IPS-11a (cell line): ENCODE measurements around the gene CDHR2.
A peak's percentile ranks its signal among the peaks of the same experiment; 100 is the strongest.

Experiments
- H3K4me3 ChIP-seq: one replicate; pipeline ENCODE4 v1.5.1; 2013; ENCODE audit warnings: low read depth, low read length, control low read depth

Gene CDHR2

GRCh38 chr5:176529116-176529740 lies 19.9 kb upstream of the CDHR2 start:
- no peak overlapping the region for H3K4me3 ChIP-seq

GRCh38 chr5:176529741-176530141 lies 19.4 kb upstream of the CDHR2 start:
- no peak overlapping the region for H3K4me3 ChIP-seq

- H3K4me3 ChIP-seq: no peak overlapping the region
These were observed 18.7 kb upstream of the CDHR2 start for GRCh38 chr5:176530393-176530982.

- H3K4me3 ChIP-seq: no peak overlapping the region
These were observed 17.9 kb upstream of the CDHR2 start for GRCh38 chr5:176530983-176531901.

GRCh38 chr5:176531902-176532493 lies 17.1 kb upstream of the CDHR2 start:
- H3K4me3 ChIP-seq: no peak overlapping the region

- H3K4me3 ChIP-seq: no peak overlapping the region
These were observed 16.3 kb upstream of the CDHR2 start for GRCh38 chr5:176532795-176533194.

- no peak overlapping the region for H3K4me3 ChIP-seq
These were observed 15.8 kb upstream of the CDHR2 start for GRCh38 chr5:176533390-176533789.

GRCh38 chr5:176533894-176534611 lies 15.1 kb upstream of the CDHR2 start:
- H3K4me3 ChIP-seq: no peak overlapping the region

- peak overlapping the region; percentile 4 for H3K4me3 ChIP-seq
These were observed 14.5 kb upstream of the CDHR2 start for GRCh38 chr5:176534640-176535039.

GRCh38 chr5:176535101-176535663 lies 14.0 kb upstream of the CDHR2 start:
- peak overlapping the region; percentile 68 for H3K4me3 ChIP-seq

- H3K4me3 ChIP-seq: peak overlapping the region; percentile 68
These were observed 13.4 kb upstream of the CDHR2 start for GRCh38 chr5:176535664-176536131.

GRCh38 chr5:176536132-176536901 lies 12.8 kb upstream of the CDHR2 start:
- peak overlapping the region; percentile 68 for H3K4me3 ChIP-seq

GRCh38 chr5:176536902-176537553 lies 12.1 kb upstream of the CDHR2 start, which contains the start of gene RNF44:
Gene RNF44 (minus strand): TSS chr5:176537402. CDS start chr5:176532472, 4,930 bp downstream.
- H3K4me3 ChIP-seq: peak within 1 kb of the TSS; percentile 68

- H3K4me3 ChIP-seq: peak overlapping the region; percentile 68
These were observed 11.4 kb upstream of the CDHR2 start for GRCh38 chr5:176537554-176538229.

GRCh38 chr5:176538230-176538988 lies 10.7 kb upstream of the CDHR2 start:
- H3K4me3 ChIP-seq: peak overlapping the region; percentile 24

GRCh38 chr5:176538989-176539384 lies 10.2 kb upstream of the CDHR2 start:
- H3K4me3 ChIP-seq: no peak overlapping the region

- no peak overlapping the region for H3K4me3 ChIP-seq
These were observed 8.7 kb upstream of the CDHR2 start for GRCh38 chr5:176540476-176540899.

GRCh38 chr5:176540956-176541337 lies 8.2 kb upstream of the CDHR2 start:
- H3K4me3 ChIP-seq: no peak overlapping the region
